ENCODE measurements around the gene ADM.

DNA sequence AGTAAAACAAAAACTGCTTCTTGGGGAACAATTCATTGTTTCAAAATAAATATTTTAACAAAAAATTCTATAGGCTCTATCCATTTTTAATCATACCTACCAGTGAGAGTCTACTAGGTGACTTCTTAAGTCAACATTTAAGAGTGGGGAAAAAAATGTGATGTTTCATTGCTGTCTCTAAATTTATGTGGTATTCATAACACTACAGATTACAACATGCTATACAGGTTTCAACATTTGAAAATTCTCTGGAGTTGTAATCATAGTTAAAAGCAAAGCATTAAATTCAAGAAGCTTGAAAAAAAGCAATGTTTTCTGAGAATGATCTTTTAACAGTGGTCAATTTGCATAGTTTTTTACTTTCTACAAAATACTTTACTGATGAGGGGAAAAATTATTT is 29.2 kb upstream of the ADM start:
- no peak for TF ChIP-seq BHLHE40 (IDR thresholded peaks at IDR 0.05; ENCODE audit: borderline replicate concordance)
- TF ChIP-seq ELF4 (IDR thresholded peaks at IDR 0.05) = no peak
- TF ChIP-seq LEF1 (IDR thresholded peaks at IDR 0.05; ENCODE audit: borderline replicate concordance) = no peak
- no peak for TF ChIP-seq ARNT (IDR thresholded peaks at IDR 0.05)
- TF ChIP-seq ZNF384 (IDR thresholded peaks at IDR 0.05) = no peak
- TF ChIP-seq FOXA1 (IDR thresholded peaks at IDR 0.05) = no peak

Measured in HEK293T (cell line).